Omental fat pad (tissue), 4 donors: Measurements from ENCODE around the gene RCN1. TPM values are rescaled to one million over a fixed set of nuclear protein-coding genes. Genes with fewer than 3 reads are reported as not detected.
"Not testable (repeated sequence)": the region's sequence is repeated elsewhere in the genome, so short reads cannot be mapped to it uniquely, and the experiment has no call there.

Experiments
- ATAC-seq: fragments of 150-250 bp; one replicate; pipeline ENCODE4 v1.9.1; 2016; ENCODE audit warnings: mild to moderate bottlenecking, moderate library complexity; ENCODE audit not compliant: low FRiP score
- DNase-seq: peaks from one replicate; pipeline ENCODE4 v3.0.0-alpha.2; 2019; ENCODE audit warnings: low spot score
- total RNA-seq, 4 donors: library from RNA; depleted of rRNA; stranded (reverse); fragments of >200 nt; gene quantifications; one replicate each; pipeline ENCODE4 v1.1.0, GENCODE V29; 2016
- TF ChIP-seq, protein P1 (sequence below), 3 donors: fragments of 450-650 bp; IDR thresholded peaks; one replicate each; pipeline ENCODE4 v1.5.1; 2016 to 2017; ENCODE audit warnings: antibody characterized with exemption in 3 of 3, mild to moderate bottlenecking in 3 of 3, moderate library complexity in 2 of 3

RCN1 gene
- total RNA-seq, 4 donors from 2014 or later: 75.3 to 117 (median 90.5) TPM

DNA sequence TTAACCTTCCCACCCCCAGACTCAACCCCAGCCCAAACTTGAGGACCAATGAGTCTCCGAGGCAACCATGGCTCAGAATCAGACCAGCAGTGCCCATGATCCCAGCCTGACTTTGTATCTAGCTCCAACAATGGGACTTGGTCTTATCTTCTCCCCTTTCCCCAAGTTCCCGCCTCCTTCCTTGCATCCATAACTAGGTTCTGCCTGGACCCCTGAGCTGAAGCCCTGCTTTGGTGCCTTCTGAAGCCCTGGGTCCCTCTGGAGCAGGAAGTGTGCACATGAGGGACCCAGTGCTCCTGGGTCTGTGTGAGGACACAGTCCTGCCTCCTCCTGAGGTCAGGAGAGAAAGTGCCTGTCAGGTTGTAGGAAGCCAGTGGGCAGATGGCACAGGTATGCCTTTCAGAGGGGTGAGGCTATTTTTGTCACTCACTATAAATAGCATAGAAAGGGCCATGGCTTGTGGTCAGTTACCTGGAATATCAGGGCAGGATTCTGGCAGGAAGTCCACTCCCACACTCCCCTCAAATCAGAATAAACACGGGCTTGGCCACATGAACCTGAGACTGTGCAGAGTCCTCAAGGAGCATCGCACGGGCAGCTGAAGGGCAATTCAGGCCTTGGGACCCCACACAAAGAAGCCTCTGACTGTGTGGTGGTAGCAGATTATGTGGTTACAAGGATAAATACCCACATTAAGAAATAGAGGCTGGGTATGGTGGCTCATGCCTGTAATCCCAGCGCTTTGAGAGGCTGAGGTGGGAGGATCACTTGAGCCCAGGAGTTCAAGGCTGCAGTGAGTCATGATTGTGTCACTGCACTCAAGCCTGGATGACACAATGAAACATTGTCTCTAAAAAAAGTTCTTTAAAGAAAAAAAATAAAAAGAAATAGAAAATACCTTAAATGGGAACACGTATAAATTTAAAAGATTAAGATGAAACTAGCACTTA is 27.4 kb downstream of the RCN1 start:
- no peak for DNase-seq
- peak; percentile 23 for ATAC-seq
- TF ChIP-seq, protein P1, sequence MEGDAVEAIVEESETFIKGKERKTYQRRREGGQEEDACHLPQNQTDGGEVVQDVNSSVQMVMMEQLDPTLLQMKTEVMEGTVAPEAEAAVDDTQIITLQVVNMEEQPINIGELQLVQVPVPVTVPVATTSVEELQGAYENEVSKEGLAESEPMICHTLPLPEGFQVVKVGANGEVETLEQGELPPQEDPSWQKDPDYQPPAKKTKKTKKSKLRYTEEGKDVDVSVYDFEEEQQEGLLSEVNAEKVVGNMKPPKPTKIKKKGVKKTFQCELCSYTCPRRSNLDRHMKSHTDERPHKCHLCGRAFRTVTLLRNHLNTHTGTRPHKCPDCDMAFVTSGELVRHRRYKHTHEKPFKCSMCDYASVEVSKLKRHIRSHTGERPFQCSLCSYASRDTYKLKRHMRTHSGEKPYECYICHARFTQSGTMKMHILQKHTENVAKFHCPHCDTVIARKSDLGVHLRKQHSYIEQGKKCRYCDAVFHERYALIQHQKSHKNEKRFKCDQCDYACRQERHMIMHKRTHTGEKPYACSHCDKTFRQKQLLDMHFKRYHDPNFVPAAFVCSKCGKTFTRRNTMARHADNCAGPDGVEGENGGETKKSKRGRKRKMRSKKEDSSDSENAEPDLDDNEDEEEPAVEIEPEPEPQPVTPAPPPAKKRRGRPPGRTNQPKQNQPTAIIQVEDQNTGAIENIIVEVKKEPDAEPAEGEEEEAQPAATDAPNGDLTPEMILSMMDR (IDR thresholded peaks at IDR 0.05): no peak

DNA sequence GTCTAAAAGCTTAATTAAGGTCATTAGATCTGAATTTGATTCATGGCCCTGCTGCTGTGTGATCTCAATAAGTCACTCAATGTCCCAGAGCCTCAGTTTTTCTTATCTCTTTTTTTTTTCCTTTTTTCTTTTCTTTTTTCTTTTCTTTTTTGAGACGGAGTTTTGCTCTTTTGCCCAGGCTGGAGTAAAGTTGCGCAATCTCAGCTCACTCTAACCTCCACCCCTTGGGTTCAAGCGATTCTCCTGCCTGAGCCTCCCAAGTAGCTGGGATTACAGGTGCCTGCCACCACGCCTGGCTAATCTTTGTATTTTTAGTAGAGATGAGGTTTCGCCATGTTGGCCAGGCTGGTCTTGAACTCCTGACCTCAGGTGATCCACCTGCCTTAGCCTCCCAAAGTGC is 28.3 kb downstream of the RCN1 start:
- DNase-seq, ATAC-seq: not testable (repeated sequence)

DNA sequence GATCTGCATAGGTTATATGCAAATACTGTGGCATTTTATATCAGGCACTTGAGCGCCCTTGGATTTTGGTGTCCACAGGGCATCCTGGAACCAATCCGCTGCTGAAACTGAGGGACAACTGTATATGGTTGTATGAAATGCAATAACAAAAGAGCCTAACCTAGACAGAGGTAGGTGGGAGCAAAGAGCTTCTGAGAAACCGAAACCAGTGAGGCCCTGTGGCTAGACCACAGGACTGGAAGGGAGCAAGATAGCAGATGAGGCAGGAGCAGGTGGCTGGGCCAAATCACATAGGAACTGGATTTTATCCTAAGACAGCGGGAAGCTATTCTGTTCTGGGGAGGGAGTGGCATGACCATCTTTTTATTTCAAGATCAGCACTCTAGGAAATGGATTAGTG is 30.1 kb downstream of the RCN1 start:
- ATAC-seq (no peak), DNase-seq (no peak)
- TF ChIP-seq, protein P1 (IDR thresholded peaks at IDR 0.05): no peak

DNA sequence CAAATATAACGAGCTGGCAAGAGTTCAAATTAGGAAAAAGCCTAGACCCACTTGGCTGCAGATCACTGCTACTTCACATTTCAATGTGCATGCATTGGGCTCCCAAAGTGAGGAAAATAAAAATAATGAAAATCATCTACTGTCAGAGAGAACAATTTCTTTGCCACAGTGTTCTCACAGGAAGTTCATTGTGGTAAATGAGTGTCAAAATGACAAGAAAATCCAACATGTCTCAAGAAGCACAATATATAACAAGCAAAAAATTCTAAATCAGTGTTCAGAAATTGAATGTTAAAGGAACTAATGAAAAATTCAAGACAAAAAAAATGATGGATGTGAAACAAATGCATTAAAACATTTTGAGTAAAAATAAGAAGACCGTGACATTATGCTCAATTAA is 31.3 kb downstream of the RCN1 start:
- TF ChIP-seq, protein P1 (IDR thresholded peaks at IDR 0.05): no peak
- DNase-seq (no peak), ATAC-seq (no peak)

DNA sequence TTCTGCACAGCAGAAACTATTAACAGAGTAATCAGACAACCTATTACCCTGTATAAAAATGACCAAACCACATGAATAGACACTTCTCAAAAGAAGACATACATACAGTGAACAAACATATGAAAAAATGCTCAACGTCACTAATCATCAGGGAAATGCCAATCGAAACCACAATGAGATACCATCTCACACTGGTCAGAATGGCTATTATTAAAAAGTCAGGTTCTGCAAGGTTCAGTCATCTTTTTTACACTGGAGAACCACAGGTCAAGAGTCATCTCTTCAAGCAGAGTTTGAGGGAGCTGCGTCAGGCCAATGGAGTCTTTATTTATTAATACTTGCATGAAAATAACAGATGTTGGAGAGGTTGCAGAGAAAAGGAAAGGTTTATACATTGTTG is 40.4 kb downstream of the RCN1 start:
- DNase-seq (no peak), ATAC-seq (no peak)
- TF ChIP-seq, protein P1 (IDR thresholded peaks at IDR 0.05): no peak

DNA sequence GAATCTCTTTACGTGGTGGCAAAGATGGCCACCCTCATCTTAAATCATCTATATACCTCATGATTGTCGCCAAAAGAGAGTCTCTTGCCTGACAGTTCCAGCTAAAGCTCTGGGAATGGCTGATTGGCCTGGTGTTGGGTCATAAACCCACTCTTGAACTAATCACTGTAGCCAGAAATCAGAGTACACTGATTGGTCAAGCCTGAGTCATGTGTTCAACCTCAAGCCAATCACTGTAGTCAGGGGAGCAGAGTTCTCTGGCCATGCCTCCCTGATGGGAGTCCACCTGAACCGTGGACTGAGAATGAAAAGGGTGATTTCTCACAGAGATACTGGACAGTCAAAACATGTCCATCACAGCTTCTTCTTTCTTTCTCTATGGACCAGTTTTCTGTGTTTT is 45.8 kb downstream of the RCN1 start:
- ATAC-seq (no peak), DNase-seq (no peak)
- TF ChIP-seq, protein P1 (IDR thresholded peaks at IDR 0.05): no peak

DNA sequence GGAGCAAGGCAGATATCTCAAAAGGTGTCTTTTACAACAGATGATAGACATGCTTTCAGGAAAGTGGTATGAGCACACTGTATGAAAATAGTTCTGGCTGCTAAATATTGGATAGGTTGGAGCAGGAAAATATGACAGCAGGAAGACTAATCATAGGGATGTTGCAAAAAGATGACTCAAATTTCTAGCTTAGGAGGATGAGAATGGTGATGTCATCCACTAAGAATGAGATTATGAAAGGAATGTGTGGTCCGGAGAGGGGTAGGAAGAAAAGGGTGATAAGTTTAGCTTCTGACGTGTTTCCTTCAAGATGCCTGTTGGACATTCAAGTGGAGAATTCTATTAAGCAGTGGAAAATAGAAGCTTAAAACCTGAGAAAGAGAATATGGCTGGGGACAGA is 46.4 kb downstream of the RCN1 start:
- no peak for DNase-seq
- ATAC-seq: peak; percentile 95
- TF ChIP-seq, protein P1 (IDR thresholded peaks at IDR 0.05): no peak
